A673 (cell line): Measurements from ENCODE around the gene TARS3. TPM values are rescaled to one million over a fixed set of nuclear protein-coding genes. Genes with fewer than 3 reads are reported as not detected.
"Not testable (repeated sequence)": the region's sequence is repeated elsewhere in the genome, so short reads cannot be mapped to it uniquely, and the experiment has no call there.

ENCODE experiments used
- BruUV-seq: library from RNA; stranded (reverse); fragments of 400-500 nt; replicated peaks from 2 replicates; lab custom pipeline; 2021; lab: Mats Ljungman, UMichigan
- CTCF ChIA-PET: fragments of 300-600 bp; sonication (Branson Sonifier 250); formaldehyde crosslinking; loops from one replicate; lab custom pipeline; 2022; ENCODE audit warnings: antibody characterized with exemption; lab: Charles Lee
- POLR2A ChIA-PET: fragments of 300-600 bp; sonication (Branson Sonifier 250); formaldehyde crosslinking; loops from one replicate; lab custom pipeline; 2022; ENCODE audit warnings: antibody characterized with exemption; ENCODE audit not compliant: low non-redundant PET; lab: Charles Lee
- DNase-seq: peaks from one replicate; pipeline ENCODE4 v3.0.0-alpha.2; 2015; ENCODE audit warnings: low spot score
- H3K27ac ChIP-seq: fragments of 200-600 bp; sonication (generic); 2 replicates; pipeline ENCODE4 v1.5.1; 2016; ENCODE audit warnings: mixed run types, low read depth, mild to moderate bottlenecking, mixed read lengths, antibody characterized with exemption, low read length; ENCODE audit not compliant: poor library complexity, severe bottlenecking
- H3K27me3 ChIP-seq: fragments of 200-600 bp; sonication (generic); replicated peaks from 2 replicates; pipeline ENCODE4 v1.6.1; 2017; ENCODE audit warnings: mixed run types, low read depth, mild to moderate bottlenecking, mixed read lengths, antibody characterized with exemption, low read length; ENCODE audit not compliant: insufficient read depth, poor library complexity
- H3K36me3 ChIP-seq: fragments of 200-600 bp; sonication (generic); 2 replicates; pipeline ENCODE4 v1.6.1; 2016; ENCODE audit warnings: mixed run types, mild to moderate bottlenecking, mixed read lengths, antibody characterized with exemption, low read length; ENCODE audit not compliant: insufficient read depth, poor library complexity, severe bottlenecking
- H3K4me1 ChIP-seq: fragments of 200-600 bp; sonication (generic); 2 replicates; pipeline ENCODE4 v1.6.1; 2017; ENCODE audit warnings: mixed run types, mild to moderate bottlenecking, mixed read lengths, antibody characterized with exemption, low read length; ENCODE audit not compliant: insufficient read depth, poor library complexity, severe bottlenecking
- H3K4me3 ChIP-seq: fragments of 200-600 bp; sonication (generic); 2 replicates; pipeline ENCODE4 v1.5.1; 2016; ENCODE audit warnings: low read depth, mixed run types, mild to moderate bottlenecking, mixed read lengths, low read length; ENCODE audit not compliant: poor library complexity, severe bottlenecking
- H3K9me3 ChIP-seq: fragments of 200-600 bp; sonication (generic); 2 replicates; pipeline ENCODE4 v1.6.1; 2016; ENCODE audit warnings: mixed run types, low read depth, mild to moderate bottlenecking, mixed read lengths, antibody characterized with exemption, low read length; ENCODE audit not compliant: poor library complexity, severe bottlenecking
- CTCF ChIP-seq: fragments of 300-800, 200-600 bp; sonication (generic); conservative IDR thresholded peaks from 2 replicates; pipeline ENCODE4 v1.5.1; 2017; ENCODE audit warnings: low read depth, mild to moderate bottlenecking, antibody characterized with exemption, low read length, moderate library complexity, mixed read lengths
- EZH2 ChIP-seq: fragments of 200-600 bp; sonication (generic); IDR thresholded peaks from 2 replicates; pipeline ENCODE4 v1.6.1; 2017; ENCODE audit warnings: borderline replicate concordance, low read depth, mild to moderate bottlenecking, mixed read lengths, antibody characterized with exemption, low read length; ENCODE audit not compliant: poor library complexity, severe bottlenecking
- intact Hi-C: fragments of 100-400 bp; cut with micrococcal nuclease; formaldehyde crosslinking; loops from one replicate; pipeline ENCODE4 v1.10.0; 2022; ENCODE audit not compliant: unreplicated experiment
- total RNA-seq: library from RNA; stranded (reverse); gene quantifications from 2 replicates; pipeline ENCODE4 v1.2.3, GENCODE V29; 2021

TARS3 gene
- total RNA-seq, 1 experiment from 2014 or later: 9.1 TPM

DNA sequence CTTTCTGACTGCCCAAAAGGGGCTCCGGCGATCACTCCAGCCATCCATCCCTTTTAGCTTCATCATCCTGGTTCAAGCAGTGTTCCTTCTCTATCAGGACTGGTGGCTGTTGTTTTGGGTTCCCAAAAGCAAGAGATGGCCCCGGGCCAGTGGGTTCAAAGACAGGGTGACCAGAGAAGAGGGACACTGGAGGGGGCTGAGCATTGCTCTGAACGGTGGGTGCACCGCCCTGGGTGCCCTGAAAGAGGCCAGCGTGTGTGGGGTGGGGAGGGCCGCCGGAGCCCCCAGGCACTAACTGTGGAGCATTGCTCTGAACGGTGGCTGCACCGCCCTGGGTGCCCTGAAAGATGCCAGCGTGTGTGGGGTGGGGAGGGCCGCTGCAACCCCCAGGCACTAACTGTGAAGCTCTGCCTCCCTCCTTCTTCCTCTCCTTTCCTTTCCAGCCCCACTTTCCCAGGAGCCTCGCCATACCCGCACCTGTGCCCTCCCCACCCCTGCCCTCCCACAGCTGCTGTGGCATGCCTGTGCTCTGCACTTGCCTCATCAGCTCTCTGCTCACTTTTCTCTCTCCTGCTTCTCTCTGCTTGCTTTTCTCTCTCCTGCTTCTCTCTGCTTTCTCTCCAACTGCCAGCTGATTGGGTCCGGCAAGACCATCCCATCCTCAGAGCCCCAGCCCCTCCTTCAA, 41.6 kb upstream of the TARS3 start:
- no TSS peak for BruUV-seq
- H3K27me3 ChIP-seq: no peaks in the 10 kb centered on the region
- TF ChIP-seq CTCF (no peak), EZH2 (no peak)

GRCh38 chr15:101765340-101765671, 41.0 kb upstream of the TARS3 start:
- BruUV-seq, H3K27me3 ChIP-seq, H3K4me1 ChIP-seq, H3K27ac ChIP-seq, POLR2A ChIA-PET, H3K4me3 ChIP-seq, H3K36me3 ChIP-seq, CTCF ChIA-PET, DNase-seq, intact Hi-C loops, H3K9me3 ChIP-seq: not testable (repeated sequence)

More for the DNA sequence above, 41.6 kb upstream of the TARS3 start:
- intact Hi-C loops: no loop called here
- Histone ChIP-seq H3K9me3 (no peaks in the 10 kb centered on the region), H3K27ac (no peak overlapping the region), H3K36me3 (no peaks in the 10 kb centered on the region), H3K4me1 (no peaks in the 10 kb centered on the region), H3K4me3 (no peak overlapping the region)
- POLR2A ChIA-PET: no interaction called here
- CTCF ChIA-PET: interaction anchor here (1.2 kb wide), 1 partner anchor 1968 kb away, joined by 7 read pairs; no protein-coding TSS in a partner anchor
- DNase-seq: no peak

- BruUV-seq: not testable (repeated sequence)
Measured at GRCh38 chr15:101764669-101765339, 40.5 kb upstream of the TARS3 start.

DNA sequence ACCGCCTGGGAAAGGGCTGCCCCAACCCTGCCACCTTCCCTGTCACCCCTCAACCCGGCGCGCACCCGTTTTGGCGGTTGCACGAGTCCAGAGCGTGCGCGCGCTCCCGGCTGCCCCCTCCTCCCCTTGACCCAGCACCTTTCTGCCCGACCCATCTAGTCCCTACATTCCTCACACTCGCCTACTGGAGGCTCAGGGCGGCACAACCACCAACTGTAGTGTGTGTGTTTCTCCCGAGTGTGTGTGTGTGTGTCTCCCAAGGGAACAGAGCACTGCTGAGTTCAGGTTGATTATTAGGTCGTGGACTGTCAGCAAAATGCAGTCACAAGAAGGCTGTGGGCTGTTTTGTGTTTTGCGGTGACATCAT, 22.4 kb upstream of the TARS3 start:
- H3K4me1 ChIP-seq, H3K27me3 ChIP-seq, H3K36me3 ChIP-seq, BruUV-seq, intact Hi-C loops, DNase-seq, H3K9me3 ChIP-seq, H3K27ac ChIP-seq, POLR2A ChIA-PET, H3K4me3 ChIP-seq, CTCF ChIA-PET: not testable (repeated sequence)

More at GRCh38 chr15:101764669-101765339, 40.5 kb upstream of the TARS3 start:
- H3K4me1 ChIP-seq, CTCF ChIA-PET, H3K4me3 ChIP-seq, H3K27me3 ChIP-seq, H3K36me3 ChIP-seq, H3K9me3 ChIP-seq, H3K27ac ChIP-seq, intact Hi-C loops, DNase-seq, POLR2A ChIA-PET: not testable (repeated sequence)

GRCh38 chr15:101734837-101735236, 10.6 kb upstream of the TARS3 start:
- H3K36me3 ChIP-seq, intact Hi-C loops, H3K27ac ChIP-seq, H3K9me3 ChIP-seq, CTCF ChIA-PET, DNase-seq, H3K4me3 ChIP-seq, H3K4me1 ChIP-seq, BruUV-seq, POLR2A ChIA-PET: not testable (repeated sequence)
- H3K27me3 ChIP-seq: peaks cover 15% of the 10 kb centered on the region
